ENCODE measurements around the gene PREPL. TPM values are rescaled to one million over a fixed set of nuclear protein-coding genes. Genes with fewer than 3 reads are reported as not detected.

PREPL gene
- total and polyA plus RNA-seq, 2 of the 13 experiments (the other 11 are each of a cell fraction or from before 2014, with no cell fraction given), result 19.7 to 34.3 TPM

- TF ChIP-seq TOE1 (CRISPR knock-in tag; IDR thresholded peaks at IDR 0.05) (no peak), SOX5 (CRISPR knock-in tag; IDR thresholded peaks at IDR 0.05; ENCODE audit: borderline replicate concordance) (0 out of 2 replicates have a peak, but pooled peaks have one; percentile 57), HNF4G (IDR thresholded peaks at IDR 0.05; ENCODE audit: borderline replicate concordance, low read depth, low read length) (no peak), HNF4G (CRISPR knock-in tag; IDR thresholded peaks at IDR 0.05; ENCODE audit: borderline replicate concordance, low read depth) (0 out of 2 replicates have a peak, but pooled peaks have one; percentile 14), NR2F6 (IDR thresholded peaks at IDR 0.05) (no peak), NR2F6 (CRISPR knock-in tag; IDR thresholded peaks at IDR 0.05) (peak; percentile 58; the same call in 1 of the 2 replicates), NFYC (CRISPR knock-in tag; IDR thresholded peaks at IDR 0.05) (peak; percentile 19; the same call in 1 of the 2 replicates), ZNF770 (CRISPR knock-in tag; IDR thresholded peaks at IDR 0.05) (peak; percentile 39), ZNF501 (CRISPR knock-in tag; IDR thresholded peaks at IDR 0.05) (peak; percentile 62; the same call in 1 of the 2 replicates), RFX5 (IDR thresholded peaks at IDR 0.05; ENCODE audit: low read depth, low read length) (no peak), MED8 (CRISPR knock-in tag; IDR thresholded peaks at IDR 0.05; ENCODE audit: insufficient replicate concordance) (no peak), ARNTL (CRISPR knock-in tag; IDR thresholded peaks at IDR 0.05) (no peak), ZBTB25 (CRISPR knock-in tag; IDR thresholded peaks at IDR 0.05) (0 out of 2 replicates have a peak, but pooled peaks have one; percentile 60), TBL1XR1 (IDR thresholded peaks at IDR 0.05; ENCODE audit: borderline replicate concordance, low read length, partially characterized antibody) (no peak), ZNF792 (CRISPR knock-in tag; IDR thresholded peaks at IDR 0.05) (0 out of 2 replicates have a peak, but pooled peaks have one; percentile 31), ZNF670 (CRISPR knock-in tag; IDR thresholded peaks at IDR 0.05; ENCODE audit: borderline replicate concordance) (no peak), TBX3 (IDR thresholded peaks at IDR 0.05; ENCODE audit: borderline replicate concordance) (no peak), ARID5B (CRISPR knock-in tag; IDR thresholded peaks at IDR 0.05) (peak; percentile 89), TRIM22 (IDR thresholded peaks at IDR 0.05) (no peak), ASH2L (IDR thresholded peaks at IDR 0.05; ENCODE audit: insufficient read length, low read depth, low read length) (no peak), ZC3H4 (CRISPR knock-in tag; IDR thresholded peaks at IDR 0.05; ENCODE audit: borderline replicate concordance) (no peak), KMT2A (CRISPR knock-in tag; IDR thresholded peaks at IDR 0.05) (peak; percentile 34; the same call in 1 of the 2 replicates)
Measured at GRCh38 chr2:44291281-44292248, 69.7 kb downstream of the PREPL start (continued).
